Liver (tissue), 3 donors: ENCODE measurements around the gene SPSB1.

Experiments used
- CTCF ChIP-seq: fragments of 150-350 bp; IDR thresholded peaks from 2 replicates; pipeline ENCODE4 v1.5.1; 2017; ENCODE audit warnings: improper control_type of control experiment, low read depth, low read length; ENCODE audit not compliant: missing input control
- EGR1 ChIP-seq, 2 donors: IDR thresholded peaks; 2 replicates each; pipeline ENCODE4 v1.6.1; 2016 to 2018; ENCODE audit warnings: antibody characterized with exemption in 2 of 2, low read depth in 2 of 2
- FOXA1 ChIP-seq: IDR thresholded peaks from 2 replicates; pipeline ENCODE4 v1.6.1; 2016; ENCODE audit warnings: antibody characterized with exemption
- GABPA ChIP-seq, 2 donors: IDR thresholded peaks in 1 of 2; conservative IDR thresholded peaks in 1 of 2; 2 replicates each; pipeline ENCODE4 v1.6.1; 2016; ENCODE audit warnings: antibody characterized with exemption in 2 of 2, mild to moderate bottlenecking in 1 of 2, moderate library complexity in 1 of 2
- JUND ChIP-seq, 2 donors: IDR thresholded peaks; 2 replicates each; pipeline ENCODE4 v1.6.1; 2016; ENCODE audit warnings: antibody characterized with exemption in 2 of 2
- MAX ChIP-seq: IDR thresholded peaks from 2 replicates; pipeline ENCODE4 v1.6.1; 2016; ENCODE audit warnings: antibody characterized with exemption
- NR2F2 ChIP-seq: IDR thresholded peaks from 2 replicates; pipeline ENCODE4 v1.6.1; 2016; ENCODE audit warnings: antibody characterized with exemption
- RAD21 ChIP-seq, 2 donors: IDR thresholded peaks; 2 replicates each; pipeline ENCODE4 v1.6.1; 2016; ENCODE audit warnings: antibody characterized with exemption in 2 of 2, mild to moderate bottlenecking in 2 of 2
- REST ChIP-seq: IDR thresholded peaks from 2 replicates; pipeline ENCODE4 v1.6.1; 2016; ENCODE audit warnings: antibody characterized with exemption, mild to moderate bottlenecking
- SP1 ChIP-seq: IDR thresholded peaks from 2 replicates; pipeline ENCODE4 v1.6.1; 2018; ENCODE audit warnings: antibody characterized with exemption, mild to moderate bottlenecking
- TAF1 ChIP-seq: conservative IDR thresholded peaks from 2 replicates; pipeline ENCODE4 v1.6.1; 2016; ENCODE audit warnings: antibody characterized with exemption, mild to moderate bottlenecking
- YY1 ChIP-seq: IDR thresholded peaks from 2 replicates; pipeline ENCODE4 v1.6.1; 2016; ENCODE audit warnings: antibody characterized with exemption, mild to moderate bottlenecking
- ZBTB33 ChIP-seq: IDR thresholded peaks from 2 replicates; pipeline ENCODE4 v1.6.1; 2016; ENCODE audit warnings: antibody characterized with exemption
- donor health status: healthy.
- donor health status: healthy.

GRCh38 chr1:9374748-9375341, 82.2 kb downstream of the SPSB1 start:
- TF ChIP-seq CTCF (no peak), YY1 (no peak), FOXA1 (no peak), MAX (no peak), JUND (IDR thresholded peaks at IDR 0.05) (no peak), RAD21 (IDR thresholded peaks at IDR 0.05) (no peak), GABPA (IDR thresholded peaks at IDR 0.05 in 1 of 2, conservative IDR thresholded peaks at IDR 0.05 in 1 of 2) (no peak), NR2F2 (no peak), TAF1 (no peak), SP1 (no peak), ZBTB33 (no peak), EGR1 (IDR thresholded peaks at IDR 0.05; ENCODE audit: low read depth in 2 of 2) (no peak), REST (no peak)
